HEK293 (cell line): ENCODE measurements around the gene MAGI2.

ENCODE experiments used
- CTCF ChIA-PET: fragments of 350-600 bp; formaldehyde crosslinking; extraction: SDS; loops from one replicate; lab custom pipeline; 2021; ENCODE audit warnings: antibody characterized with exemption; lab: Yijun Ruan, JAX
- POLR2A ChIA-PET: fragments of 300-600 bp; formaldehyde crosslinking; extraction: SDS; loops from one replicate; lab custom pipeline; 2020; ENCODE audit warnings: antibody characterized with exemption, inconsistent platforms; lab: Yijun Ruan, JAX
- H3K27ac ChIP-seq: fragments of 200-500 bp; sonication (Bioruptor generic); 2 replicates; pipeline ENCODE4 v1.5.1; 2014; ENCODE audit warnings: low read depth, low read length, control low read depth, inconsistent platforms; ENCODE audit errors: extremely low read depth
- H3K36me3 ChIP-seq, 2 experiments: fragments of 200-500 bp in 1 of 2; sonication (Bioruptor generic) in 1 of 2; 1 replicate in 1 of 2; 2 replicates in 1 of 2; pipeline ENCODE4 v1.5.1; 2014 to 2017; ENCODE audit warnings: inconsistent platforms in 2 of 2, low read length in 2 of 2; ENCODE audit not compliant: control insufficient read depth in 2 of 2, insufficient read depth in 1 of 2
- H3K4me1 ChIP-seq: fragments of 200-500 bp; sonication (Bioruptor generic); 2 replicates; pipeline ENCODE4 v1.5.1; 2014; ENCODE audit warnings: mild to moderate bottlenecking, low read length, inconsistent platforms; ENCODE audit not compliant: control insufficient read depth, insufficient read depth
- H3K4me3 ChIP-seq: 2 replicates; pipeline ENCODE4 v1.5.1; 2011; ENCODE audit warnings: low read depth, mild to moderate bottlenecking, control low read depth, low read length, moderate library complexity
- H3K9me3 ChIP-seq: fragments of 200-500 bp; sonication (Bioruptor generic); 2 replicates; pipeline ENCODE4 v1.5.1; 2014; ENCODE audit warnings: low read depth, low read length, inconsistent platforms; ENCODE audit not compliant: control insufficient read depth, insufficient read depth
- BCL6B ChIP-seq: fragments of 450-650 bp; formaldehyde crosslinking; IDR thresholded peaks from 2 replicates; pipeline ENCODE4 v1.5.1; 2017; ENCODE audit warnings: missing biosample characterization, missing genetic modification characterization
- HIC1 ChIP-seq: fragments of 450-650 bp; formaldehyde crosslinking; IDR thresholded peaks from 2 replicates; pipeline ENCODE4 v1.5.1; 2016; ENCODE audit warnings: missing biosample characterization, missing genetic modification characterization
- HOXA7 ChIP-seq: sonication (generic); formaldehyde crosslinking; IDR thresholded peaks from 2 replicates; pipeline ENCODE4 v1.8.1; 2022; ENCODE audit warnings: missing genetic modification reagents, borderline replicate concordance
- KLF10 ChIP-seq: fragments of 450-650 bp; IDR thresholded peaks from 2 replicates; pipeline ENCODE4 v1.5.1; 2018; ENCODE audit warnings: missing biosample characterization, mild to moderate bottlenecking, missing genetic modification characterization
- KLF8 ChIP-seq: fragments of 450-650 bp; formaldehyde crosslinking; IDR thresholded peaks from 2 replicates; pipeline ENCODE4 v1.5.1; 2016; ENCODE audit warnings: missing biosample characterization, missing genetic modification characterization
- PRDM6 ChIP-seq: fragments of 450-650 bp; formaldehyde crosslinking; IDR thresholded peaks from 2 replicates; pipeline ENCODE4 v1.5.1; 2017; ENCODE audit warnings: missing biosample characterization, missing genetic modification characterization
- WT1 ChIP-seq: fragments of 450-650 bp; formaldehyde crosslinking; IDR thresholded peaks from 2 replicates; pipeline ENCODE4 v1.5.1; 2016; ENCODE audit warnings: missing biosample characterization, missing genetic modification characterization
- YY1 ChIP-seq: fragments of 450-650 bp; formaldehyde crosslinking; IDR thresholded peaks from 2 replicates; pipeline ENCODE4 v1.5.1; 2018; ENCODE audit warnings: missing biosample characterization, missing genetic modification characterization
- ZBTB6 ChIP-seq: fragments of 450-650 bp; formaldehyde crosslinking; IDR thresholded peaks from 2 replicates; pipeline ENCODE4 v1.5.1; 2017; ENCODE audit warnings: missing biosample characterization, missing genetic modification characterization
- ZBTB8A ChIP-seq: fragments of 450-650 bp; formaldehyde crosslinking; IDR thresholded peaks from 2 replicates; pipeline ENCODE4 v1.5.1; 2016; ENCODE audit warnings: missing biosample characterization, missing genetic modification characterization
- ZEB2 ChIP-seq: fragments of 450-650 bp; formaldehyde crosslinking; IDR thresholded peaks from 2 replicates; pipeline ENCODE4 v1.5.1; 2016; ENCODE audit warnings: missing biosample characterization, missing genetic modification characterization
- ZFP69B ChIP-seq: fragments of 450-650 bp; formaldehyde crosslinking; IDR thresholded peaks from 2 replicates; pipeline ENCODE4 v1.5.1; 2016; ENCODE audit warnings: missing biosample characterization, missing genetic modification characterization
- ZNF140 ChIP-seq: fragments of 450-650 bp; formaldehyde crosslinking; IDR thresholded peaks from 2 replicates; pipeline ENCODE4 v1.5.1; 2016; ENCODE audit warnings: missing biosample characterization, missing genetic modification characterization
- ZNF155 ChIP-seq: fragments of 450-650 bp; formaldehyde crosslinking; IDR thresholded peaks from 2 replicates; pipeline ENCODE4 v1.5.1; 2016; ENCODE audit warnings: missing biosample characterization, missing genetic modification characterization
- ZNF274 ChIP-seq, 2 experiments: fragments of 200-500 bp in 1 of 2; fragments of 450-650 bp in 1 of 2; sonication (Bioruptor generic) in 1 of 2; formaldehyde crosslinking in 1 of 2; IDR thresholded peaks; 2 replicates each; pipeline versions ENCODE4 v1.5.1 to v1.6.1; 2014 to 2016; ENCODE audit warnings: borderline replicate concordance in 1 of 2, inconsistent platforms in 1 of 2, low read length in 1 of 2, missing biosample characterization in 1 of 2, missing genetic modification characterization in 1 of 2
- ZNF404 ChIP-seq: fragments of 450-650 bp; formaldehyde crosslinking; IDR thresholded peaks from 2 replicates; pipeline ENCODE4 v1.5.1; 2017; ENCODE audit warnings: missing biosample characterization, missing genetic modification characterization
- ZNF548 ChIP-seq: fragments of 450-650 bp; formaldehyde crosslinking; IDR thresholded peaks from 2 replicates; pipeline ENCODE4 v1.5.1; 2016; ENCODE audit warnings: missing biosample characterization, missing genetic modification characterization
- ZNF571 ChIP-seq: fragments of 450-650 bp; formaldehyde crosslinking; IDR thresholded peaks from 2 replicates; pipeline ENCODE4 v1.5.0; 2017; ENCODE audit warnings: missing biosample characterization, missing genetic modification characterization
- ZNF580 ChIP-seq: fragments of 450-650 bp; formaldehyde crosslinking; IDR thresholded peaks from 2 replicates; pipeline ENCODE4 v1.5.1; 2016; ENCODE audit warnings: missing biosample characterization, missing genetic modification characterization
- ZNF624 ChIP-seq: fragments of 450-650 bp; formaldehyde crosslinking; IDR thresholded peaks from 2 replicates; pipeline ENCODE4 v1.5.1; 2017; ENCODE audit warnings: missing biosample characterization, missing genetic modification characterization
- ZNF660 ChIP-seq: fragments of 450-650 bp; IDR thresholded peaks from 2 replicates; pipeline ENCODE4 v1.5.1; 2018; ENCODE audit warnings: missing biosample characterization, mild to moderate bottlenecking, missing genetic modification characterization
- ZNF692 ChIP-seq: fragments of 450-650 bp; formaldehyde crosslinking; IDR thresholded peaks from 2 replicates; pipeline ENCODE4 v1.5.1; 2016; ENCODE audit warnings: missing biosample characterization, missing genetic modification characterization
- ZNF830 ChIP-seq: fragments of 450-650 bp; IDR thresholded peaks from 2 replicates; pipeline ENCODE4 v1.5.0; 2018; ENCODE audit warnings: missing biosample characterization, missing genetic modification characterization, low read depth, mild to moderate bottlenecking, moderate library complexity
- ZSCAN23 ChIP-seq: fragments of 450-650 bp; formaldehyde crosslinking; IDR thresholded peaks from 2 replicates; pipeline ENCODE4 v1.5.1; 2016; ENCODE audit warnings: missing biosample characterization, missing genetic modification characterization

The MAGI2 gene

GRCh38 chr7:78080241-78080640, 1373.2 kb downstream of the MAGI2 start:
- no peaks in the 10 kb centered on the region for H3K9me3 ChIP-seq
- no peak overlapping the region for H3K4me3 ChIP-seq
- no peaks in the 10 kb centered on the region for H3K36me3 ChIP-seq
- no peaks in the 10 kb centered on the region for H3K4me1 ChIP-seq
- H3K27ac ChIP-seq: no peak overlapping the region
- POLR2A ChIA-PET: interaction anchor here (0.6 kb wide), 1 partner anchor 419 kb away, joined by 8 read pairs; no protein-coding TSS in a partner anchor
- CTCF ChIA-PET: no interaction called here
- no peak for TF ChIP-seq ZNF548 (tag by site-specific recombination)
- no peak for TF ChIP-seq PRDM6
- TF ChIP-seq ZNF624 (tag by site-specific recombination): no peak
- TF ChIP-seq ZBTB8A (tag by site-specific recombination): no peak
- no peak for TF ChIP-seq YY1
- TF ChIP-seq HOXA7 (CRISPR knock-in tag): no peak
- no peak for TF ChIP-seq KLF10 (tag by site-specific recombination)
- TF ChIP-seq ZNF580 (tag by site-specific recombination): no peak
- TF ChIP-seq ZNF692: no peak
- no peak for TF ChIP-seq HIC1
- no peak for TF ChIP-seq ZNF404 (tag by site-specific recombination)
- no peak for TF ChIP-seq ZSCAN23 (tag by site-specific recombination)
- no peak for TF ChIP-seq ZEB2 (tag by site-specific recombination)
- no peak for TF ChIP-seq ZNF140 (tag by site-specific recombination)
- TF ChIP-seq ZNF155 (tag by site-specific recombination): no peak
- TF ChIP-seq ZFP69B: no peak

- no peaks in the 10 kb centered on the region for H3K36me3 ChIP-seq
- no peaks in the 10 kb centered on the region for H3K9me3 ChIP-seq
- ChIA-PET POLR2A (no interaction called here), CTCF (interaction anchor here (0.8 kb wide), 1 partner anchor 16 kb away, joined by 3 read pairs; no protein-coding TSS in a partner anchor)
- H3K4me3 ChIP-seq: no peak overlapping the region
- TF ChIP-seq ZBTB6 (tag by site-specific recombination) (no peak), ZNF660 (tag by site-specific recombination) (no peak), ZNF571 (tag by site-specific recombination) (no peak), ZNF274 (IDR thresholded peaks at IDR 0.05; ENCODE audit: low read length) (no peak), ZNF274 (tag by site-specific recombination; IDR thresholded peaks at IDR 0.05; ENCODE audit: borderline replicate concordance) (no peak), WT1 (0 out of 2 replicates have a peak, but pooled peaks have one; percentile 37), KLF8 (tag by site-specific recombination) (no peak), BCL6B (tag by site-specific recombination) (0 out of 2 replicates have a peak, but pooled peaks have one; percentile 13), ZNF830 (no peak)
- H3K27ac ChIP-seq: no peak overlapping the region
- H3K4me1 ChIP-seq: peaks cover 12% of the 10 kb centered on the region
These were observed 1378.8 kb downstream of the MAGI2 start for GRCh38 chr7:78074713-78075112.
